Stomach smooth muscle (tissue), 2 donors: Measurements from ENCODE around the gene MED26.
A peak's percentile ranks its signal among the peaks of the same experiment; 100 is the strongest.
"Not testable (repeated sequence)": the region's sequence is repeated elsewhere in the genome, so short reads cannot be mapped to it uniquely, and the experiment has no call there.

Source experiments
- H3K27ac ChIP-seq: one replicate; pipeline ENCODE4 v1.7.0; 2013; ENCODE audit warnings: mild to moderate bottlenecking, low read length, inconsistent platforms
- H3K27me3 ChIP-seq, 2 donors: one replicate each; pipeline ENCODE4 v1.7.0; 2013; ENCODE audit warnings: low read length in 2 of 2; ENCODE audit not compliant: insufficient read depth in 2 of 2, control insufficient read depth in 1 of 2
- H3K36me3 ChIP-seq, 2 donors: one replicate each; pipeline ENCODE4 v1.7.0; 2013; ENCODE audit warnings: low read length in 2 of 2; ENCODE audit not compliant: control insufficient read depth in 2 of 2, insufficient read depth in 2 of 2
- H3K4me1 ChIP-seq: one replicate; pipeline ENCODE4 v1.7.0; 2013; ENCODE audit warnings: low read length; ENCODE audit not compliant: control insufficient read depth, insufficient read depth
- H3K4me3 ChIP-seq, 2 donors: one replicate each; pipeline ENCODE4 v1.7.0; 2013; ENCODE audit warnings: low read length in 2 of 2
- H3K9ac ChIP-seq, 2 donors: one replicate each; pipeline ENCODE4 v1.7.0; 2013; ENCODE audit warnings: low read length in 2 of 2, mild to moderate bottlenecking in 1 of 2
- H3K9me3 ChIP-seq, 2 donors: one replicate each; pipeline ENCODE4 v1.7.0; 2013; ENCODE audit warnings: low read length in 2 of 2; ENCODE audit not compliant: control insufficient read depth in 2 of 2
- donor health status: healthy.
- donor health status: Pancreatic carcinoma.

MED26 gene

GRCh38 chr19:16554776-16555175, 73.2 kb downstream of the MED26 start:
- H3K36me3 ChIP-seq: peaks cover 22 to 29% of the 10 kb centered on the region in 2 donors
- no peak overlapping the region for H3K4me3 ChIP-seq
- no peaks in the 10 kb centered on the region for H3K27me3 ChIP-seq
- no peaks in the 10 kb centered on the region for H3K4me1 ChIP-seq
- no peak overlapping the region for H3K27ac ChIP-seq
- no peaks in the 10 kb centered on the region for H3K9me3 ChIP-seq
- H3K9ac ChIP-seq: no peak overlapping the region

- H3K4me1 ChIP-seq, H3K27ac ChIP-seq, H3K9me3 ChIP-seq, H3K27me3 ChIP-seq, H3K9ac ChIP-seq, H3K4me3 ChIP-seq: not testable (repeated sequence)
- peaks cover 19 to 29% of the 10 kb centered on the region in 2 donors for H3K36me3 ChIP-seq
Observed at GRCh38 chr19:16551902-16552301, 76.1 kb downstream of the MED26 start.

GRCh38 chr19:16548956-16549355, 79.0 kb downstream of the MED26 start:
- Histone ChIP-seq H3K27me3 (no peaks in the 10 kb centered on the region), H3K36me3 (peaks cover 16 to 18% of the 10 kb centered on the region in 2 donors), H3K9ac (no peak overlapping the region), H3K4me3 (no peak overlapping the region), H3K27ac (no peak overlapping the region), H3K4me1 (peaks cover 2% of the 10 kb centered on the region), H3K9me3 (no peaks in the 10 kb centered on the region)

- no peaks in the 10 kb centered on the region for H3K27me3 ChIP-seq
- no peak overlapping the region for H3K27ac ChIP-seq
- H3K9me3 ChIP-seq: no peaks in the 10 kb centered on the region
- no peak overlapping the region for H3K9ac ChIP-seq
- peaks cover 2% of the 10 kb centered on the region in 2 donors for H3K36me3 ChIP-seq
- peaks cover 22% of the 10 kb centered on the region for H3K4me1 ChIP-seq
- no peak overlapping the region for H3K4me3 ChIP-seq
Observed at GRCh38 chr19:16544473-16545231, 83.4 kb downstream of the MED26 start.

- H3K27me3 ChIP-seq, H3K36me3 ChIP-seq, H3K9ac ChIP-seq, H3K4me3 ChIP-seq, H3K27ac ChIP-seq, H3K9me3 ChIP-seq: not testable (repeated sequence)
- peaks cover 24% of the 10 kb centered on the region for H3K4me1 ChIP-seq
Observed at GRCh38 chr19:16543734-16544133, 84.3 kb downstream of the MED26 start.

GRCh38 chr19:16542910-16543472, 85.0 kb downstream of the MED26 start:
- no peaks in the 10 kb centered on the region for H3K27me3 ChIP-seq
- no peaks in the 10 kb centered on the region for H3K9me3 ChIP-seq
- peak overlapping the region; percentile 84 to 91 for H3K4me3 ChIP-seq
- peak overlapping the region; percentile 64 for H3K27ac ChIP-seq
- peaks cover 24% of the 10 kb centered on the region for H3K4me1 ChIP-seq
- H3K9ac ChIP-seq: peak overlapping the region; percentile 81 to 95
- peaks cover 4 to 5% of the 10 kb centered on the region in 2 donors for H3K36me3 ChIP-seq

- Histone ChIP-seq H3K4me3 (peak within 1 kb of the TSS; percentile 91 to 93), H3K27ac (peak within 1 kb of the TSS; percentile 64), H3K9ac (peak within 1 kb of the TSS; percentile 81 to 95), H3K4me1 (peaks cover 24% of the 10 kb centered on the region), H3K9me3 (no peaks in the 10 kb centered on the region), H3K27me3 (no peaks in the 10 kb centered on the region), H3K36me3 (peaks cover 10% of the 10 kb centered on the region in 2 donors)
Observed at GRCh38 chr19:16542045-16542909, 85.7 kb downstream of the MED26 start, which contains the start of gene CHERP. Gene CHERP, minus strand, starts transcription at chr19:16542437. Its CDS starts 59 bp downstream, at chr19:16542378.

GRCh38 chr19:16541526-16542044, 86.4 kb downstream of the MED26 start:
- no peaks in the 10 kb centered on the region for H3K27me3 ChIP-seq
- H3K4me1 ChIP-seq: peaks cover 24% of the 10 kb centered on the region
- peak overlapping the region; percentile 91 to 93 for H3K4me3 ChIP-seq
- H3K36me3 ChIP-seq: peaks cover 10% of the 10 kb centered on the region in 2 donors
- no peaks in the 10 kb centered on the region for H3K9me3 ChIP-seq
- peak overlapping the region; percentile 81 to 82 for H3K9ac ChIP-seq
- H3K27ac ChIP-seq: peak overlapping the region; percentile 64

- H3K4me1 ChIP-seq: peaks cover 24% of the 10 kb centered on the region
- H3K27ac ChIP-seq: no peak overlapping the region
- peak overlapping the region; percentile 81 to 82 for H3K9ac ChIP-seq
- peaks cover 10 to 13% of the 10 kb centered on the region in 2 donors for H3K36me3 ChIP-seq
- no peaks in the 10 kb centered on the region for H3K27me3 ChIP-seq
- H3K4me3 ChIP-seq: peak overlapping the region; percentile 91 to 93
- no peaks in the 10 kb centered on the region for H3K9me3 ChIP-seq
Observed at GRCh38 chr19:16540948-16541347, 87.1 kb downstream of the MED26 start.

- Histone ChIP-seq H3K4me3 (no peak overlapping the region), H3K9ac (no peak overlapping the region), H3K36me3 (peaks cover 33 to 37% of the 10 kb centered on the region in 2 donors), H3K27me3 (no peaks in the 10 kb centered on the region), H3K4me1 (peaks cover 19% of the 10 kb centered on the region), H3K9me3 (no peaks in the 10 kb centered on the region), H3K27ac (no peak overlapping the region)
Observed at GRCh38 chr19:16537111-16537510, 90.9 kb downstream of the MED26 start.
